Panc1 (cell line): Measurements from ENCODE around the gene TUB. TPM values are rescaled to one million over a fixed set of nuclear protein-coding genes. Genes with fewer than 3 reads are reported as not detected.

Experiments used
- ATAC-seq: fragments of 200-7000 bp; cut with Tn5 transposase; 2 replicates; pipeline ENCODE4 v1.9.1; 2020; ENCODE audit warnings: mild to moderate bottlenecking, moderate library complexity
- BruUV-seq: library from RNA; stranded (reverse); fragments of 400-500 nt; replicated peaks from 2 replicates; lab custom pipeline; 2021; lab: Mats Ljungman, UMichigan
- CTCF ChIA-PET: fragments of 300-600 bp; sonication (Branson Sonifier 250); formaldehyde crosslinking; loops from one replicate; lab custom pipeline; 2022; ENCODE audit warnings: antibody characterized with exemption; lab: Charles Lee
- POLR2A ChIA-PET: fragments of 300-600 bp; sonication (Branson Sonifier 250); formaldehyde crosslinking; loops from one replicate; lab custom pipeline; 2022; ENCODE audit warnings: antibody characterized with exemption; lab: Charles Lee
- DNase-seq: peaks from one replicate; pipeline ENCODE4 v3.0.0-alpha.2; 2010; ENCODE audit warnings: low read depth, low spot score
- H3K27ac ChIP-seq: 2 replicates; pipeline ENCODE4 v1.5.1; 2011; ENCODE audit warnings: mild to moderate bottlenecking, low read length, inconsistent platforms
- H3K27me3 ChIP-seq: fragments of 200-500 bp; sonication (Bioruptor generic); 2 replicates; pipeline ENCODE4 v1.6.0; 2014; ENCODE audit warnings: low read length, inconsistent platforms; ENCODE audit not compliant: control insufficient read depth, insufficient read depth
- H3K36me3 ChIP-seq: fragments of 200-500 bp; sonication (Bioruptor generic); 2 replicates; pipeline ENCODE4 v1.5.1; 2014; ENCODE audit warnings: inconsistent platforms, mild to moderate bottlenecking, low read length, moderate library complexity; ENCODE audit not compliant: control insufficient read depth, insufficient read depth
- H3K4me1 ChIP-seq: 2 replicates; pipeline ENCODE4 v1.5.1; 2011; ENCODE audit warnings: inconsistent platforms, mild to moderate bottlenecking, low read length, moderate library complexity; ENCODE audit not compliant: control insufficient read depth, insufficient read depth
- H3K4me3 ChIP-seq, 2 experiments: 2 replicates each; pipeline ENCODE4 v1.5.1; 2011 to 2012; ENCODE audit warnings: low read depth in 2 of 2, low read length in 2 of 2, mild to moderate bottlenecking in 2 of 2, inconsistent platforms in 1 of 2, moderate library complexity in 1 of 2
- H3K9me3 ChIP-seq: fragments of 200-500 bp; sonication (Bioruptor generic); 2 replicates; pipeline ENCODE4 v1.5.1; 2014; ENCODE audit warnings: low read depth, mild to moderate bottlenecking, inconsistent platforms, low read length, moderate library complexity; ENCODE audit not compliant: control insufficient read depth, insufficient read depth
- POLR2AphosphoS5 ChIP-seq: IDR thresholded peaks from 2 replicates; pipeline ENCODE4 v1.6.1; 2012; ENCODE audit warnings: mild to moderate bottlenecking, low read depth, low read length, moderate library complexity
- SIN3A ChIP-seq: IDR thresholded peaks from 2 replicates; pipeline ENCODE4 v1.6.1; 2012; ENCODE audit warnings: low read depth, mild to moderate bottlenecking, low read length, moderate library complexity, borderline replicate concordance; ENCODE audit not compliant: insufficient read depth
- TCF7L2 ChIP-seq: IDR thresholded peaks from 2 replicates; pipeline ENCODE4 v1.6.1; 2011; ENCODE audit warnings: mild to moderate bottlenecking, low read depth, low read length, inconsistent platforms
- in situ Hi-C: cut with HindIII; loops from 2 replicates; pipeline ENCODE4 v1.10.0; 2016; ENCODE audit warnings: low sequenced_read_pairs, low pct_unique_long_range_greater_than_20kb
- intact Hi-C: fragments of 100-400 bp; cut with micrococcal nuclease; formaldehyde crosslinking; loops from one replicate; pipeline ENCODE4 v1.10.0; 2022; ENCODE audit not compliant: unreplicated experiment
- total RNA-seq: library from RNA; stranded (reverse); gene quantifications from one replicate; pipeline ENCODE4 v1.2.1, GENCODE V29; 2021; ENCODE audit not compliant: unreplicated experiment
- TF ChIP-seq, protein P1 (sequence below), 2 experiments: IDR thresholded peaks; 2 replicates each; pipeline ENCODE4 v1.6.1; 2011 to 2012; ENCODE audit warnings: low read depth in 2 of 2, control low read depth in 1 of 2, low read length in 1 of 2, mild to moderate bottlenecking in 1 of 2, moderate library complexity in 1 of 2; ENCODE audit not compliant: insufficient read depth in 1 of 2
- TF ChIP-seq, protein P2 (sequence below): fragments of 450-650 bp; IDR thresholded peaks from 2 replicates; pipeline ENCODE4 v1.5.1; 2017; ENCODE audit warnings: mild to moderate bottlenecking

Gene TUB
- total RNA-seq, 1 experiment from 2014 or later: 4.3 TPM

DNA sequence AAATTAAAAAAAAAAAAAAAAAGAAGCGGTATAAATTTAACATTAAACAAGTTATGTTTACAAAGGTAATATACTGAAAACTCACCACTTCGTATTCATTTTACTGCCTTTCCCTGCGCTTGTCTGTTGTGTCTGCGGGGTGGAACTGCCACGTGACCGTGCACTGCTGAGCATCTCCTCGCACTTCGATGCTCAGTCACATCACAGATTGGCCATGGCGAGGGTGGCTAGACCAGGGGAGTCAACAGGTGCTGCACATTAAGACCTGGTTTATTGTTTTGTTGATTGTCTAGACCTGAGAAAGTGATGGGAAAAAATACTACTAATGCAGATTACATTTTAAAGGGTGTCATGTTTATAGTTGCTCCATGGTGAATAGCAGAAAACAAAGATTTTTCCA, 22.8 kb upstream of the TUB start:
- H3K36me3 ChIP-seq: no peaks in the 10 kb centered on the region
- TF ChIP-seq TCF7L2 (no peak), SIN3A (no peak), POLR2AphosphoS5 (no peak)
- TF ChIP-seq, protein P1, sequence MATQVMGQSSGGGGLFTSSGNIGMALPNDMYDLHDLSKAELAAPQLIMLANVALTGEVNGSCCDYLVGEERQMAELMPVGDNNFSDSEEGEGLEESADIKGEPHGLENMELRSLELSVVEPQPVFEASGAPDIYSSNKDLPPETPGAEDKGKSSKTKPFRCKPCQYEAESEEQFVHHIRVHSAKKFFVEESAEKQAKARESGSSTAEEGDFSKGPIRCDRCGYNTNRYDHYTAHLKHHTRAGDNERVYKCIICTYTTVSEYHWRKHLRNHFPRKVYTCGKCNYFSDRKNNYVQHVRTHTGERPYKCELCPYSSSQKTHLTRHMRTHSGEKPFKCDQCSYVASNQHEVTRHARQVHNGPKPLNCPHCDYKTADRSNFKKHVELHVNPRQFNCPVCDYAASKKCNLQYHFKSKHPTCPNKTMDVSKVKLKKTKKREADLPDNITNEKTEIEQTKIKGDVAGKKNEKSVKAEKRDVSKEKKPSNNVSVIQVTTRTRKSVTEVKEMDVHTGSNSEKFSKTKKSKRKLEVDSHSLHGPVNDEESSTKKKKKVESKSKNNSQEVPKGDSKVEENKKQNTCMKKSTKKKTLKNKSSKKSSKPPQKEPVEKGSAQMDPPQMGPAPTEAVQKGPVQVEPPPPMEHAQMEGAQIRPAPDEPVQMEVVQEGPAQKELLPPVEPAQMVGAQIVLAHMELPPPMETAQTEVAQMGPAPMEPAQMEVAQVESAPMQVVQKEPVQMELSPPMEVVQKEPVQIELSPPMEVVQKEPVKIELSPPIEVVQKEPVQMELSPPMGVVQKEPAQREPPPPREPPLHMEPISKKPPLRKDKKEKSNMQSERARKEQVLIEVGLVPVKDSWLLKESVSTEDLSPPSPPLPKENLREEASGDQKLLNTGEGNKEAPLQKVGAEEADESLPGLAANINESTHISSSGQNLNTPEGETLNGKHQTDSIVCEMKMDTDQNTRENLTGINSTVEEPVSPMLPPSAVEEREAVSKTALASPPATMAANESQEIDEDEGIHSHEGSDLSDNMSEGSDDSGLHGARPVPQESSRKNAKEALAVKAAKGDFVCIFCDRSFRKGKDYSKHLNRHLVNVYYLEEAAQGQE (IDR thresholded peaks at IDR 0.05; ENCODE audit: insufficient read depth in 1 of 2, low read depth in 2 of 2, low read length in 1 of 2): no peak
- TF ChIP-seq, protein P2, sequence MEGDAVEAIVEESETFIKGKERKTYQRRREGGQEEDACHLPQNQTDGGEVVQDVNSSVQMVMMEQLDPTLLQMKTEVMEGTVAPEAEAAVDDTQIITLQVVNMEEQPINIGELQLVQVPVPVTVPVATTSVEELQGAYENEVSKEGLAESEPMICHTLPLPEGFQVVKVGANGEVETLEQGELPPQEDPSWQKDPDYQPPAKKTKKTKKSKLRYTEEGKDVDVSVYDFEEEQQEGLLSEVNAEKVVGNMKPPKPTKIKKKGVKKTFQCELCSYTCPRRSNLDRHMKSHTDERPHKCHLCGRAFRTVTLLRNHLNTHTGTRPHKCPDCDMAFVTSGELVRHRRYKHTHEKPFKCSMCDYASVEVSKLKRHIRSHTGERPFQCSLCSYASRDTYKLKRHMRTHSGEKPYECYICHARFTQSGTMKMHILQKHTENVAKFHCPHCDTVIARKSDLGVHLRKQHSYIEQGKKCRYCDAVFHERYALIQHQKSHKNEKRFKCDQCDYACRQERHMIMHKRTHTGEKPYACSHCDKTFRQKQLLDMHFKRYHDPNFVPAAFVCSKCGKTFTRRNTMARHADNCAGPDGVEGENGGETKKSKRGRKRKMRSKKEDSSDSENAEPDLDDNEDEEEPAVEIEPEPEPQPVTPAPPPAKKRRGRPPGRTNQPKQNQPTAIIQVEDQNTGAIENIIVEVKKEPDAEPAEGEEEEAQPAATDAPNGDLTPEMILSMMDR: no peak
- no peak for DNase-seq
- intact Hi-C loops (no loop called here), in situ Hi-C loops (no loop called here)
- ATAC-seq: no peak
- no peaks in the 10 kb centered on the region for H3K27me3 ChIP-seq
- BruUV-seq: no TSS peak
- POLR2A ChIA-PET: no interaction called here
- no peaks in the 10 kb centered on the region for H3K4me1 ChIP-seq
- CTCF ChIA-PET: no interaction called here
- H3K9me3 ChIP-seq: no peaks in the 10 kb centered on the region
- no peak overlapping the region for H3K27ac ChIP-seq
- no peak overlapping the region for H3K4me3 ChIP-seq

DNA sequence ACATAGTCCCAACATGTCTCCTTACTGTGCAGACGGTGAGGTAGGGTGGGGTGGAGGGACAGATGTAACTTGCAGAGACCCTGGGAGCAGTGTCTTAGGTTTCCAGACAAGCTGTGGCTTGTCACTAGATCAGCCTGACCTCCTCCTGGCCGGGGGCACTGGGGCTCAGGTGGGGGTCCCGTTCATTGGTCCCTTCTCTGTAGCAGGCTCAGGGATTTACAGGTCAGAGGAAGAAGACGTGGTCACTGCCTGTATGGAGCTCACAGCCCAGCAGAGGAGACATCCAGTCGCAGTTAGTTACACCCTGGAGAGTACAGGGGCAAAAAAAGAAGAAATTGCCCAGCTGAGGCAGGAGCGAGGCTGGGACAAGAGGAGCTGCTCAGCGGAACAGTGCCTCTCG, 22.0 kb upstream of the TUB start:
- Histone ChIP-seq H3K27ac (no peak overlapping the region), H3K4me3 (no peak overlapping the region), H3K36me3 (no peaks in the 10 kb centered on the region), H3K4me1 (no peaks in the 10 kb centered on the region), H3K9me3 (no peaks in the 10 kb centered on the region), H3K27me3 (no peaks in the 10 kb centered on the region)
- ATAC-seq (no peak), DNase-seq (no peak)
- intact Hi-C loops (no loop called here), in situ Hi-C loops (no loop called here)
- POLR2A ChIA-PET: no interaction called here
- CTCF ChIA-PET: no interaction called here
- no TSS peak for BruUV-seq
- TF ChIP-seq, protein P2: no peak
- TF ChIP-seq SIN3A (no peak), POLR2AphosphoS5 (no peak), TCF7L2 (no peak)
- TF ChIP-seq, protein P1 (IDR thresholded peaks at IDR 0.05; ENCODE audit: insufficient read depth in 1 of 2, low read depth in 2 of 2, low read length in 1 of 2): no peak
